Breast epithelium (tissue), 4 donors: ENCODE measurements around the gene THOP1. TPM values are rescaled to one million over a fixed set of nuclear protein-coding genes. Genes with fewer than 3 reads are reported as not detected.

Experiments used
- DNase-seq, 2 donors: peaks; one replicate each; pipeline ENCODE4 v3.0.0-alpha.2; 2019; ENCODE audit warnings: low spot score in 2 of 2
- H3K27ac ChIP-seq, 2 donors: fragments of 200-600 bp; sonication (generic) in 1 of 2; one replicate each; pipeline ENCODE4 v1.5.1; 2016 to 2019; ENCODE audit warnings: mild to moderate bottlenecking in 1 of 2
- H3K27me3 ChIP-seq, 2 donors: fragments of 200-600 bp; sonication (generic) in 1 of 2; one replicate each; pipeline versions ENCODE4 v1.5.1 to v1.6.0; 2017 to 2019; ENCODE audit warnings: control low read depth in 1 of 2, mild to moderate bottlenecking in 1 of 2
- H3K36me3 ChIP-seq: fragments of 200-600 bp; one replicate; pipeline ENCODE4 v1.5.1; 2019
- H3K4me1 ChIP-seq, 2 donors: fragments of 200-600 bp; sonication (generic); one replicate each; pipeline ENCODE4 v1.5.1; 2016 to 2019; ENCODE audit warnings: control low read depth in 1 of 2
- H3K4me3 ChIP-seq, 3 donors: fragments of 200-600 bp; sonication (generic); 1 replicate in 2 of 3; 2 replicates in 1 of 3; pipeline ENCODE4 v1.5.1; 2016 to 2019; ENCODE audit warnings: mild to moderate bottlenecking in 3 of 3, moderate library complexity in 2 of 3
- H3K9me3 ChIP-seq, 2 donors: fragments of 200-600 bp; sonication (generic) in 1 of 2; one replicate each; pipeline ENCODE4 v1.5.1; 2016 to 2019; ENCODE audit warnings: control low read depth in 1 of 2
- POLR2A ChIP-seq: fragments of 450-650 bp; IDR thresholded peaks from one replicate; pipeline ENCODE4 v1.6.1; 2016; ENCODE audit warnings: antibody characterized with exemption, mild to moderate bottlenecking, moderate library complexity
- POLR2AphosphoS5 ChIP-seq, 3 donors: sonication (generic); formaldehyde crosslinking; IDR thresholded peaks; one replicate each; pipeline ENCODE4 v1.6.1; 2017; ENCODE audit warnings: antibody characterized with exemption in 3 of 3
- intact Hi-C: fragments of 100-400 bp; cut with DNase I; formaldehyde crosslinking; loops from one replicate; pipeline ENCODE4 v1.15.1; 2023; ENCODE audit warnings: low total_unique reads
- total RNA-seq, 3 donors: library from RNA; depleted of rRNA; stranded (reverse); fragments of >200 nt; gene quantifications; one replicate each; pipeline ENCODE4 v1.1.0, GENCODE V29; 2016
- TF ChIP-seq, protein P1 (sequence below), 3 donors: fragments of 450-650 bp; IDR thresholded peaks; one replicate each; pipeline ENCODE4 v1.5.1; 2016 to 2017; ENCODE audit warnings: antibody characterized with exemption in 3 of 3, mild to moderate bottlenecking in 3 of 3, moderate library complexity in 3 of 3

Gene THOP1
- total RNA-seq, 3 donors from 2014 or later = 26.2 to 40.0 (median 39.1) TPM

GRCh38 chr19:2743099-2743498 lies 42.2 kb upstream of the THOP1 start:
- Histone ChIP-seq H3K27me3 (no peaks in the 10 kb centered on the region), H3K36me3 (no peaks in the 10 kb centered on the region), H3K9me3 (no peaks in the 10 kb centered on the region), H3K27ac (no peak overlapping the region), H3K4me3 (no peak overlapping the region), H3K4me1 (peaks cover 0 to 3% of the 10 kb centered on the region in 2 donors)
- TF ChIP-seq POLR2AphosphoS5 (IDR thresholded peaks at IDR 0.05) = no peak
- TF ChIP-seq POLR2A = no peak
- DNase-seq = no peak
- intact Hi-C loops = no loop called here

GRCh38 chr19:2744113-2744512 lies 41.2 kb upstream of the THOP1 start:
- no peaks in the 10 kb centered on the region for H3K27me3 ChIP-seq
- no peak for TF ChIP-seq POLR2A
- no peak for TF ChIP-seq POLR2AphosphoS5 (IDR thresholded peaks at IDR 0.05)
- TF ChIP-seq, protein P1, sequence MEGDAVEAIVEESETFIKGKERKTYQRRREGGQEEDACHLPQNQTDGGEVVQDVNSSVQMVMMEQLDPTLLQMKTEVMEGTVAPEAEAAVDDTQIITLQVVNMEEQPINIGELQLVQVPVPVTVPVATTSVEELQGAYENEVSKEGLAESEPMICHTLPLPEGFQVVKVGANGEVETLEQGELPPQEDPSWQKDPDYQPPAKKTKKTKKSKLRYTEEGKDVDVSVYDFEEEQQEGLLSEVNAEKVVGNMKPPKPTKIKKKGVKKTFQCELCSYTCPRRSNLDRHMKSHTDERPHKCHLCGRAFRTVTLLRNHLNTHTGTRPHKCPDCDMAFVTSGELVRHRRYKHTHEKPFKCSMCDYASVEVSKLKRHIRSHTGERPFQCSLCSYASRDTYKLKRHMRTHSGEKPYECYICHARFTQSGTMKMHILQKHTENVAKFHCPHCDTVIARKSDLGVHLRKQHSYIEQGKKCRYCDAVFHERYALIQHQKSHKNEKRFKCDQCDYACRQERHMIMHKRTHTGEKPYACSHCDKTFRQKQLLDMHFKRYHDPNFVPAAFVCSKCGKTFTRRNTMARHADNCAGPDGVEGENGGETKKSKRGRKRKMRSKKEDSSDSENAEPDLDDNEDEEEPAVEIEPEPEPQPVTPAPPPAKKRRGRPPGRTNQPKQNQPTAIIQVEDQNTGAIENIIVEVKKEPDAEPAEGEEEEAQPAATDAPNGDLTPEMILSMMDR (IDR thresholded peaks at IDR 0.05) = no peak
- peaks cover 0 to 3% of the 10 kb centered on the region in 2 donors for H3K4me1 ChIP-seq
- intact Hi-C loops = no loop called here
- no peaks in the 10 kb centered on the region for H3K9me3 ChIP-seq
- no peak for DNase-seq
- no peaks in the 10 kb centered on the region for H3K36me3 ChIP-seq
- no peak overlapping the region for H3K27ac ChIP-seq
- no peak overlapping the region for H3K4me3 ChIP-seq

- Histone ChIP-seq H3K4me1 (no peaks in the 10 kb centered on the region), H3K27ac (no peak overlapping the region), H3K36me3 (no peaks in the 10 kb centered on the region), H3K9me3 (no peaks in the 10 kb centered on the region), H3K27me3 (no peaks in the 10 kb centered on the region), H3K4me3 (no peak overlapping the region)
- intact Hi-C loops = no loop called here
- DNase-seq = no peak
- TF ChIP-seq, protein P1 (IDR thresholded peaks at IDR 0.05) = no peak
- TF ChIP-seq POLR2AphosphoS5 (IDR thresholded peaks at IDR 0.05) = no peak
Observed at GRCh38 chr19:2747349-2747748, 38.0 kb upstream of the THOP1 start.

DNA sequence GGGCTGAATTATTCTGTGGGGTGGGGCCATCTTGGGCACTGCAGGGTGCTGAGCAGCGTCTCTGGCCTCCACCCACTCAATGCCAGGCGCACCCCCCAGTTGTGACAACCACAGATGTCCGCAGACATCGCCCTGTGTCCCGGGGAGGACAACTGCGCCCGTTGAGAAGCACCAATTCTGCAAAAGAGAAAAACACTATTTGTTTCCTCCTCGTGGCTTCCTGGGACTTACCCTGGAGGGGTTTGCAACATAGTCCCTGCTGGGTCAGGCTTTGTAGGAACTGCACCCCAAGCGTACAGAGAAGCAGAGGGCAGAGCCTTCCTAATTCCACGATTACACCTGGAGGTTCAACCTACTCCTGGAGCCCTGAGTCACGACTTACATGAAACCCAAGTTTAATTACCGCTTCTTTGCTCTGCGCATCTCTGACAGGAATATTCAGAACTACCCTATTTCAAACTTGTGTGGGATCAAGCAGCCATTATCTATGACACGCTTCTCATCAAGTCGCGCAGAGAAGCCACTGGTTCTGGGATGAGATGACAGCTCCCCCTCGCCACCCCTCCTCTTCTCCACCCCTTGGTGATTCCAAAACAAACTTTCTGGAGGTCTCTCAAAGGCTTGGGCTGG lies 34.4 kb upstream of the THOP1 start:
- TF ChIP-seq POLR2AphosphoS5 (IDR thresholded peaks at IDR 0.05) (no peak), POLR2A (no peak)
- TF ChIP-seq, protein P1 (IDR thresholded peaks at IDR 0.05) = no peak
- Histone ChIP-seq H3K27ac (no peak overlapping the region), H3K27me3 (no peaks in the 10 kb centered on the region), H3K4me1 (no peaks in the 10 kb centered on the region), H3K9me3 (no peaks in the 10 kb centered on the region), H3K4me3 (no peak overlapping the region), H3K36me3 (no peaks in the 10 kb centered on the region)
- DNase-seq = no peak
- intact Hi-C loops = loop anchor here (10.0 kb wide), 1 partner anchor 106 kb away; no protein-coding TSS in a partner anchor

GRCh38 chr19:2751438-2751830 lies 33.9 kb upstream of the THOP1 start:
- Histone ChIP-seq H3K27ac (no peak overlapping the region), H3K27me3 (no peaks in the 10 kb centered on the region), H3K4me3 (no peak overlapping the region), H3K36me3 (no peaks in the 10 kb centered on the region), H3K4me1 (no peaks in the 10 kb centered on the region), H3K9me3 (no peaks in the 10 kb centered on the region)
- intact Hi-C loops = loop anchor here (10.0 kb wide), 1 partner anchor 107 kb away; no protein-coding TSS in a partner anchor
- no peak for DNase-seq
- TF ChIP-seq POLR2AphosphoS5 (IDR thresholded peaks at IDR 0.05) (no peak), POLR2A (no peak)
- TF ChIP-seq, protein P1 (IDR thresholded peaks at IDR 0.05) = no peak
